ENCODE data around the gene ZNF836.

The ZNF836 gene

GRCh38 chr19:52188822-52189734 is 17.7 kb upstream of the ZNF836 start:
- DNase-seq = no peak

DNA sequence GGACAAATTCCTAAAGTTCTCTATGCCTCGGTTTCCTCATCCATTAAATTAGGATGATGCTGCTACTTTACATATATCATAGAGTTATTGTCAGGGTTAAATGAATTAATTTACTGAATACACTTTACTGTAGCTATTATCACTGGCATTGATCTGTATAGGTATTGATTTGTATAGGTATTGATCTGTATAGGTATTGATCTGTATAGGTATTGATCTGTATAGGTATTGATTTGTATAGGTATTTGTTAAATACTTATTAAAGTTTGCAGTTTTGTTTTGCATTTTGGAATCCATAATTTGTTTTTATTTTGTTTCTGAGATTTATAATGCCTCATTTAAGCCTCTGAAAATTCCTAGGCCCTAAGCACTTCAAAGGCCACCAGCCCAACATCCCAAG is 16.0 kb upstream of the ZNF836 start:
- no peak for DNase-seq

GRCh38 chr19:52176574-52176973 is 5.2 kb upstream of the ZNF836 start:
- no peak for DNase-seq

DNA sequence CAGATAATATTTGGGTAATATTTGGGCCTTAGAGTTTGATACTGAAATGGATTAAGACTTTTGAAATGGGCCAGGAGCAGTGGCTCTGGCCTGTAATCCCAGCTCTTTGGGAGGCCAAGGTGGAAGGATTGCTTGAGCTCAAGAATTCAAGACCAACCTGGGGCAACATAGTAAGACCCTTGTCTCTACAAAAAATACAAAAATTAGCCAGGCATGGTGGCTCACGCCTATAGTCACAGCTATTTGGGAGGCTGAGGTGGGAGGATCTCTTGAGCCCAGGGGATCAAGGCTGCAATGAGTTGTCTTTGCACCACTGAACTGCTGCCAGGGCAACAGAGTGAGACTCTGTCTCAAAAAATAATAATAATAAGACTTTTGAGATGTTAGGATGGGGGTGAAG is 926 bp upstream of the ZNF836 start:
- no peak for DNase-seq

DNA sequence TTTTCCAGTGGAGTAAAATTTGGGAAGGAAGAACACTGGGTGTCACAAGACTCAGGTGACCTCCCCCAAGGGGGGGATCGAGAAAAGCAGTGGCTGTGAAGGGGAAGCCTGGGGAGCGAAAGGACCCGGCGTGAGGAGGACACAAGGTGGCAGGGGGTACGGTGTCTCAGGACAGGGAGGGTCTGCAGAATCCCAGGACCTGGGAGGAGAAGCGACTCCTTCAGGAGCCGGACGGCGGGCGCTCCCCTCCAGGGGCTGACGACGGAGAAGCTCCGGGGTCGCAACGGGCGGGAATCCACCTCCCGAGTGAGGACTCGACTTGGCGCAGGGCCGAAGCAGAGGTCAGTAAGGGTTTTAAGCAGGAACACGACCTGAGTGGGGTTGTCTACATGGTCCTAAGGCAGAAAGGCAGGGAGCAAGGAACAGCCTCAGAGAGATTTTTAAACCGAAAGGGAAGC is 529 bp downstream of the ZNF836 start:
- DNase-seq = no peak

GRCh38 chr19:52170304-52170703 is 1.1 kb downstream of the ZNF836 start:
- DNase-seq = no peak

GRCh38 chr19:52155596-52156359 is 15.6 kb downstream of the ZNF836 start:
- DNase-seq = no peak

GRCh38 chr19:52148256-52148655 is 23.2 kb downstream of the ZNF836 start:
- DNase-seq = no peak

DNA sequence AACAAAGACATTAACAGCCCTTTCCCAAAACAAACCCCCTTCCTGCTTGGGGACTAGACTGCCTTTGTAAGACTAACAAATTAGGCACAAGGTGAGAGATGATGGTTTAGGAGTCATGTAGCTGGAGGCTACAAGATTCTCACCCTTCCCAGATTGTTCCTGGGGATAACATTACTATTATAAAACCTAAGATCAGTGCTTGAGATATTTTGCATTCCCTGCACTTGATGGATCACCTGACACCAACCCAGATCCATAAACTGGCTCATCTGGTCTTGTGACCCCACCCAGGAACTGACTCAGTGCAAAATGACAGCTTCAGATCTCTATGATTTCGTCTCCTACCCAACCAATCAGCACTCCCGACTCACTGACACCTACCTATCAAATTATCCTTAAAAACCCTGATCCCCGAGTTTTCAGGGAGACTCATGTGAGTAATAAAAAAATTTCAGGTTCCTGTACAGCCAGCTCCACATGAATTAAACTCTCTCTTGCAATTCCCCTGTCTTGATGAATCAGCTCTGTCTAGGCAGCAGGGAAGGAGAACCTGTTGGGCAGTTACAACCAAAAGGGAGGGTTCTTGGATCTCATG is 29.3 kb downstream of the ZNF836 start:
- DNase-seq = no peak

- no peak for DNase-seq
Measured at GRCh38 chr19:52141203-52141602, 30.2 kb downstream of the ZNF836 start.

DNA sequence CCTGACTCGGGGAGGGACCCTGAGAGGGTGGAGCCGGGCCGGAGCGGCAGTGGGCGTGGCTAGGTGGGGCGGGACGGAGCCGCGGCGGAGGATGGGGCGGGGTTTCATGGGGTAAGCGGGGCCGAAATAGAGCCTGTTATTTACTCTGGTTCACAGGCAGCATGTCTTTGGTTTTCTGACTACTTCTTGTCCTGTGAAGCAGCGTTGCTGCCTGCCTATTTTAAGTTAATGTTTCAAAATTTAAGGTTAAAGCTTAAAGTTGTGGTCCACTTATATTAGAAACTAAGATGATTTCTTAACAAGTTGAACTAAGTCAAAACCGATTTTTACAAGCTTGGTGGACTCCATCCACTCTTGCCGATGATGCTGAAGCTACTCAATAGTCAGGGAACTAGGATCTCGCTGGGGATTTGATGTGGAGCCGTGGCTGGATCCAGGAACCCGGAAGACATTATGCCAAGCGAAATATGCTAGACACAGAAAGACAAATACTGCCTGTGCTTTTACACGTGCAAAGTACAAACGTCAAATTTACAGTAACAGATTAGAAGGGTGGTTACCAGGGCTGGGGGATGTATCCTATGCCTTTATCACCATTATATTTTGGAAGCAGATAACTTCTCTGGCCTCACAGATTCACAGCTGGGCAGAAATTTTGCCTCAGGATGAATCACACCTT is 31.2 kb downstream of the ZNF836 start:
- no peak for DNase-seq

GRCh38 chr19:52139252-52140031 is 32.0 kb downstream of the ZNF836 start, which contains the start of gene ZNF616:
Gene ZNF616 (minus strand): TSS chr19:52139938. CDS start chr19:52130512, 9,426 bp downstream.
- DNase-seq = peak; percentile 96

- no peak for DNase-seq
Measured at GRCh38 chr19:52138983-52139251, 32.5 kb downstream of the ZNF836 start.

DNA sequence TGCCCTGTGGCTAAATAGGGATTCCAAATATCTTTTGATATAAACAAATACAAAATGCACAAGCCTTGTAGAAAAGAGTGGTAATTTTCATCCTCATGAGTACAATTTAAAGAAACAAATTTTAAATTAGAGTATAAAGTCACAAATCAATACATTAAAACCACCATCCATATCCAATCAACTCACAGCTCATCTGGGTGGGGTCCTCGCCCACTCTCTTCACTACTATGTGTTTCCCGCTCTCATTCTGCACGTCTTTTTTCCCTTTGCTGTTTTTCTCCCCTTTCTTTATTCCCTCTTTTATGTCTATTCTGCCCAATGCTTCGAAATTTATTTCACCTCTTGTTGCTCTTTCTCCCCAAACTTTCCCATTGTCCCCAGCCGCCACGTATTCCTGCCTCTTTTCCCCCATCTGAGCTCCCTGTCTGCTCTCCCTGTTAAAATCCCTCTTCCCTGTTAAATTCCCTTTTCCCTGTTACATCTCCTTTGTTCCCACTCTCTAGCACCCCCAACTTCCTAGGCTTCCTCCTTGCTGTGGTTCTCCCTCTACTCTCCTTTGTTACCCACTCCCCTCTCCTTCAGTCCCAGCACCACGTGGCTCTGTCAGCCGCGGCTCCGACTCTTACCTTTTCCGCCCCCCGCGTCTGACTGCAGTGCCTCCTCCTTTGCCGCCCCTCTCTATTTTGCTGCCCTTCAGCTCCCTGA is 33.0 kb downstream of the ZNF836 start:
- no peak for DNase-seq

- no peak for DNase-seq
Measured at GRCh38 chr19:52120286-52120685, 51.1 kb downstream of the ZNF836 start.

DNA sequence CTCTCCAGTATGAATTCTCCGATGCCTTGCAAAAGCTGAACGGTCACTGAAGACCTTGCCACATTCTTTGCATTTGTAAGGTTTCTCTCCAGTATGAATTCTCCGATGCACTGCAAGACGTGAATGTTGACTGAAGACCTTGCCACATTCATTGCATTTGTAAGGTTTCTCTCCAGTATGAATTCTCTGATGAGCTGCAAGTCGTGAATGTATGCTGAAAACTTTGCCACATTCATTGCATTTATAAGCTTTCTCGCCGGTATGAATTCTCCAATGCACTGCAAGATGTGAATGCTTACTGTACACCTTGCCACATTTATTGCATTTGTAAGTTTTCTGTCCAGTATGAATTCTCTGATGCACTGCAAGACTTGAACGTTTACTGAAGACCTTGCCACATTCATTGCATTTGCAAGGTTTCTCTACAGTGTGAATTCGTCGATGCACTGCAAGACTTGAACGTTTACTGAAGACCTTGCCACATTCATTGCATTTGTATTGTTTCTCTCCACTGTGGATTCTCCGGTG is 55.8 kb downstream of the ZNF836 start:
- no peak for DNase-seq

GRCh38 chr19:52114691-52115090 is 56.7 kb downstream of the ZNF836 start:
- no peak for DNase-seq

GRCh38 chr19:52112624-52113023 is 58.8 kb downstream of the ZNF836 start:
- no peak for DNase-seq

DNA sequence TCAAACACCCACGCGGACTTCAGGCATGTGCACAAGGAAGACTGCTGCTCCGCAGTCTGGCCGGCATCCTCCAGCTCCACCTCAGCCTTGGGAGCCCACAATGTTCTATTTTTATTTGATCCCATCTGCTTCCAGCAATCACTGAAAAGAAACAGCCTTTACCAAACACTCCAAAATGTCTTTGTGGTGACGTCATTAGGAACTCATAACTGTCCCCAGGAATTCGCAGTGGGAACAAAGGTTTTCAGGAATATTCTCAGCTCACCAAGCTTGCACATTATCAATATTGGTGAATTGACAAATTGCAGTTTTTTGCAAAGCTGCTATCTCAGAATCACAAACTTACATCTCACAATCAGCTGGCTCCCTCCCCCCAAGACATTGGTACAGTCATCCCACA is 60.6 kb downstream of the ZNF836 start:
- DNase-seq = no peak
